ENCODE results near the gene TMEM52.

The TMEM52 gene

DNA sequence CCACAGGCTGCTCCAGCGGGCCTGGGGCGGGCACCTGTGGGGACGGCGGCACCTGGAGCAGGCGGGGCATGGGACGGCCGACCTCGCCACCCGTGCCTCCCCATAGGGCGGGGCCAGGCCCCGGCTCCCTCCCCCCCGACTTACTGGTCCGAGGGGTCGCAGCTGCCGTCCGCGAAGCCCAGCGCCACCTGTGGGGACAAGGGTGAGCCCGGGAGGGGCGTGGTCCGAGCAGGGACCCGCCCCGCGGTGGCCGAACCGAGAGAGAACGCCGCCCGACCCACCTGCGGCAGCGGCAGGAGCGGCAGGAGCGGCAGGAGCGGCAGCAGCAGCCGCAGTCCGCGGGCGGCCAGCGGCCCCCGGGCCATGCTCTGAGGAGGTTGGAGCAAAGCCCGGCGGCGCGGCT, at the start of gene TMEM52:
Gene TMEM52, minus strand, starts transcription at position 379 of the 403 bp plus-strand sequence. Its CDS starts 14 bp downstream, at position 365.
- H3K9ac ChIP-seq (ENCODE audit: low read length) = peak within 1 kb of the TSS; percentile 42
- H3K4me3 ChIP-seq (ENCODE audit: low read length) = peak within 1 kb of the TSS; percentile 61
- peaks cover 5% of the 10 kb centered on the region for H3K27me3 ChIP-seq (ENCODE audit: control insufficient read depth, insufficient read depth, low read length)
- no peak within 1 kb of the TSS for H3K27ac ChIP-seq (ENCODE audit: low read length)
- no peaks in the 10 kb centered on the region for H3K9me3 ChIP-seq (ENCODE audit: control insufficient read depth, low read depth, low read length)
- H3K36me3 ChIP-seq (ENCODE audit: control insufficient read depth, low read depth, low read length) = no peaks in the 10 kb centered on the region
- H3K4me1 ChIP-seq (ENCODE audit: control insufficient read depth, low read depth, low read length) = peaks cover 5% of the 10 kb centered on the region

DNA sequence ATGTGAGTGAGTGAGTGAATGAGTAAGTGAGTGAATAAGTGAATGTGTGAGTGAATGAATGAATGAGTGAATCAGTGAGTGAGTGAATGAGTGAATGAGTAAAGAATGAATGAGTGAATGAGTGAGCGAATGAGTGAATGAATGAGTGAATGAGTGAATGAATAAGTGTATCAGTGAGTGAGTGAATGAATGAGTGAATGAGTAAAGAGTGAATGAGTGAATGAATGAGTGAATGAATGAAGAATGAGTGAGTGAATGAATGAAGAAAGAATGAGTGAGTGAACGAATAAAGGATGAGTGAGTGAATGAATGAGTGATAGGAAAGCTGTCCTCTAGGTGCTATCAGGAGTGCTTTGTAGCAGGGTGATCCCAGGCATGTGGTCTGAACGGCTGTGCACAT, 48.8 kb upstream of the TMEM52 start:
- Histone ChIP-seq H3K27me3 (ENCODE audit: control insufficient read depth, insufficient read depth, low read length) (no peaks in the 10 kb centered on the region), H3K9me3 (ENCODE audit: control insufficient read depth, low read depth, low read length) (no peaks in the 10 kb centered on the region), H3K4me1 (ENCODE audit: control insufficient read depth, low read depth, low read length) (no peaks in the 10 kb centered on the region), H3K4me3 (ENCODE audit: low read length) (no peak overlapping the region), H3K9ac (ENCODE audit: low read length) (no peak overlapping the region), H3K27ac (ENCODE audit: low read length) (no peak overlapping the region), H3K36me3 (ENCODE audit: control insufficient read depth, low read depth, low read length) (no peaks in the 10 kb centered on the region)

DNA sequence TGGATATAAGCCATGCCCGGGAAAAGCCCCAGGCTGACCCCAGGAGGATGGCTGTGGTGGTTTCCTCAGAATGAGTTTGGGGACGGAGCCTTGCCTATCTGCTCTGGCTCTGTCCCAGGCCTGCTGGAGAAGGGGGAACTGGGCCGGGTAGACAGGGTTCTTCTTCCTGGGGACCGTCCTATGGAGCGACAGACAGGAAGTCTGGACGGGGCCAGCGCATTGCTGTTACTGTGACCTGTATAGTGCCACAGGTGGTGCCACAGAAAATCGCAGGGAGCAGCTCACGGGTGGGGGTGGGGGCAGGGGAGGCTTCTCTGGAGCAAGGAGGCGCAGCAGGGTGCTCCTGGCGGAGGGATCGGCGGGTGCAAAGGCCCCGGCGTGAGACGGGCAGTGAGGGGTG, 48.1 kb upstream of the TMEM52 start:
- Histone ChIP-seq H3K9ac (ENCODE audit: low read length) (no peak overlapping the region), H3K9me3 (ENCODE audit: control insufficient read depth, low read depth, low read length) (no peaks in the 10 kb centered on the region), H3K4me1 (ENCODE audit: control insufficient read depth, low read depth, low read length) (no peaks in the 10 kb centered on the region), H3K36me3 (ENCODE audit: control insufficient read depth, low read depth, low read length) (no peaks in the 10 kb centered on the region), H3K27ac (ENCODE audit: low read length) (no peak overlapping the region), H3K27me3 (ENCODE audit: control insufficient read depth, insufficient read depth, low read length) (no peaks in the 10 kb centered on the region), H3K4me3 (ENCODE audit: low read length) (no peak overlapping the region)

DNA sequence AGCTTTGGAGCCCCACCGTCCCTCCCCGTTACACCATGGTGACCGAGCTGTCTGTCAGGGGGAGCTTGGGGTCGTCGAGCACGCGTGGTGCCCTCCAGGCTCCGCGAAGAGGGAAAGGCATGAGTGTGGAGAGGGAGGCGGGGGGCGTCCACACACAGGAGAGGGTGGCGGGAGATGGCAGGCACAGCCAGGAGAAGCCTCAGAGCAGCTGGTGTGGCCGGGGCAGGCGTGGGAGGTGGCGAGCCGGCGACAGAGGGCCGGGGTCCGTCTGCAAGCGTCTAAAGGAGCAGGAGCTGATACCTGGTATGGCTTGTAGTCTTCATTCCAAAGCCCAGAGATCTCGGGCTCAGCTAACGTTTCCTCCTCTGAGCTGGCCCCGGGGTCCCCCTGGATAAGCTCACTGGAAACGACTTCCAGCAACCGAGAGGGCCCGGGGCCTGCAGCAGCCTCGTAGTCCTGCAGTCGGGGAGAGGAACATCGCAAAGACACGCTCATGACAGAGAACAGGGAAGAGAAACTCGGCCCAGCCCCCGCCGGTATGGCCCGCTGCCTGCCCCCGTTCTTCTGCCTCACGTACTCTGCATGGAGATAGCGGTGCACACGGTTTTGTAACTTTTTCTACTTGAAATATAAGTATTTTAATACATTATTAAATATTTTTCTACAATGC, 47.1 kb upstream of the TMEM52 start:
- Histone ChIP-seq H3K9me3 (ENCODE audit: control insufficient read depth, low read depth, low read length) (no peaks in the 10 kb centered on the region), H3K4me3 (ENCODE audit: low read length) (no peak overlapping the region), H3K9ac (ENCODE audit: low read length) (no peak overlapping the region), H3K36me3 (ENCODE audit: control insufficient read depth, low read depth, low read length) (no peaks in the 10 kb centered on the region), H3K27ac (ENCODE audit: low read length) (no peak overlapping the region), H3K4me1 (ENCODE audit: control insufficient read depth, low read depth, low read length) (peaks cover 4% of the 10 kb centered on the region), H3K27me3 (ENCODE audit: control insufficient read depth, insufficient read depth, low read length) (peaks cover 7% of the 10 kb centered on the region)

DNA sequence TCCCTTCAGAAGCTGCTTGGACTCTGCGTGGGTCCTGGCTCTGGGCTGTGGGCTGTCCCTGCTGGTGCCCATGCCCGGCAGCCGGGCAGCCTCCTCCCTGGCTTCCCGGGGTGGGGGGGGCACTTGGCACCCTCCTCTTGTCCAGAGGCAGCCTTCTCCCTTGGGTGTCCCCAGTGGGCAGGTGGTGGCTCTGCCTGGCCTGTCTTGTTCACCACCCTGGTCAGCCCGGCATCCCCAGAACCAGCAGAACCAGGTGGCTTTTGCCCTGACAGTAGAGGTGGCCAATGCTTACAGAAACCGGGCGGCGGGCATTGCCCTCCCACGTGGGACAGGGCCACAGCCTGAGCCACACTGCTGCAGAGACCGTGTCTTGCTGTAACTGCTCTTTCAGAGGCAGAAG, 46.5 kb upstream of the TMEM52 start:
- Histone ChIP-seq H3K4me3 (ENCODE audit: low read length) (no peak overlapping the region), H3K27ac (ENCODE audit: low read length) (no peak overlapping the region), H3K27me3 (ENCODE audit: control insufficient read depth, insufficient read depth, low read length) (peaks cover 9% of the 10 kb centered on the region), H3K9me3 (ENCODE audit: control insufficient read depth, low read depth, low read length) (no peaks in the 10 kb centered on the region), H3K36me3 (ENCODE audit: control insufficient read depth, low read depth, low read length) (no peaks in the 10 kb centered on the region), H3K4me1 (ENCODE audit: control insufficient read depth, low read depth, low read length) (peaks cover 10% of the 10 kb centered on the region), H3K9ac (ENCODE audit: low read length) (no peak overlapping the region)

DNA sequence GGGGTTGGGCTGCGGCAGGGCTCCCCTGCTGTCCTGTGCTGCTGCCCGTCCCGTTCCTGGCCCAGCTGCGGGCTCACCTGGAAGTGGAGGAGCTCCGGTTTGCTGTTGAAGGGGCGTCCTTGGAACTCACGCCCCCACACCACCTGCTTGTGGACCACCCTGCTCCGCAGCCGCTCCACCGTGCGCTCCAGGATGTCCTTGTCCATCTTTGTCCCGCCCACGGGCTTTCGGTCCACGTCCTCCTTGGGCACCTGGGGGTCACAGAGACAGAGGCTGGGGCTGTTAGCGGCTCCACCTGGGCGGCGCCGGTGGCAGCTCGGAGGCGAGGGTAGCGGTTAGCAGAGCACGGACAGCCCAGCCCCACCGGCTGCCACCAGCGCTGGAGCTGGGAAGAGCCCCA, 45.7 kb upstream of the TMEM52 start:
- Histone ChIP-seq H3K27me3 (ENCODE audit: control insufficient read depth, insufficient read depth, low read length) (peaks cover 9% of the 10 kb centered on the region), H3K9ac (ENCODE audit: low read length) (no peak overlapping the region), H3K4me3 (ENCODE audit: low read length) (no peak overlapping the region), H3K27ac (ENCODE audit: low read length) (no peak overlapping the region), H3K9me3 (ENCODE audit: control insufficient read depth, low read depth, low read length) (no peaks in the 10 kb centered on the region), H3K36me3 (ENCODE audit: control insufficient read depth, low read depth, low read length) (no peaks in the 10 kb centered on the region), H3K4me1 (ENCODE audit: control insufficient read depth, low read depth, low read length) (peaks cover 15% of the 10 kb centered on the region)

DNA sequence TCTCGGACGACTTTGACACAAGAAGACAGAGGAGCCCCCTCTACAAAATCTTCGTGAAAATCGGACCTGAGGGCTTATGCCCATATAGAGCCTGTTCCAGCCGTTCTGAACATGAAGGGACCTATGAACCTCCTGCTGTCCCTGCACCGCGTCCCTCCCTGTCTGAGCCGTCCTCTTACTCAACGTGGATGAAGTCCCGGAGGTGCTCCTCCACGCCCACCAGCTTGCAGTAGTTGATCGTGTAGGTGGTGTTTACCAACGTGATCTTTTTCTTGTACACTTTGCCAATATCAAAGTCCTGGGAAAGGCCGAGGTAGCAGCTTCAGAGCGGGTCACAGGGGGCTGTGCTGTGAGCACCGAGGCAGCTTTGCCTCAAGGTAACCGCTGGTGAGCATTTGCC, 44.5 kb upstream of the TMEM52 start:
- Histone ChIP-seq H3K27me3 (ENCODE audit: control insufficient read depth, insufficient read depth, low read length) (peaks cover 9% of the 10 kb centered on the region), H3K9me3 (ENCODE audit: control insufficient read depth, low read depth, low read length) (no peaks in the 10 kb centered on the region)

DNA sequence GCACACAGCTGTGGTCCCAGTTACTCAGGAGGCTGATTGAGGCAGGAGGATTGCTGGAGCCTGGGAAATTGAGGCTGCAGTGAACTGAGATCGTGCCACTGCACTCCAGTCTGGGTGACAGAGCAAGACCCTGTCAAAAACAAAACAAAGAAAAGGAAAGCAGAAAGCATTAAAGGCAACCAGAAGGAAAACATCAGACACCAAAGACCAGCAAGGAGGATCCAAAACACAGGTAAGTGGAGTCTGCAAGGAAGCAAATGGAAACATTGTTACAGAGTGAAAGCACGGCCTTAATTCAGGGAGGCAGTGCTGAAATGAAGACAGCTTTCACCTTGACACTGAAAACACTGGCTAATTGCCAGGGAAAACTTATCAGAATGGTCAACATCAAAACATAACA, 43.7 kb upstream of the TMEM52 start:
- Histone ChIP-seq H3K9me3 (ENCODE audit: control insufficient read depth, low read depth, low read length) (no peaks in the 10 kb centered on the region), H3K27ac (ENCODE audit: low read length) (no peak overlapping the region), H3K27me3 (ENCODE audit: control insufficient read depth, insufficient read depth, low read length) (peaks cover 9% of the 10 kb centered on the region), H3K4me3 (ENCODE audit: low read length) (no peak overlapping the region), H3K4me1 (ENCODE audit: control insufficient read depth, low read depth, low read length) (peaks cover 15% of the 10 kb centered on the region), H3K36me3 (ENCODE audit: control insufficient read depth, low read depth, low read length) (no peaks in the 10 kb centered on the region), H3K9ac (ENCODE audit: low read length) (no peak overlapping the region)

More for the DNA sequence above, 44.5 kb upstream of the TMEM52 start:
- Histone ChIP-seq H3K4me3 (ENCODE audit: low read length) (no peak overlapping the region), H3K36me3 (ENCODE audit: control insufficient read depth, low read depth, low read length) (no peaks in the 10 kb centered on the region), H3K9ac (ENCODE audit: low read length) (no peak overlapping the region), H3K27ac (ENCODE audit: low read length) (no peak overlapping the region), H3K4me1 (ENCODE audit: control insufficient read depth, low read depth, low read length) (peaks cover 15% of the 10 kb centered on the region)

DNA sequence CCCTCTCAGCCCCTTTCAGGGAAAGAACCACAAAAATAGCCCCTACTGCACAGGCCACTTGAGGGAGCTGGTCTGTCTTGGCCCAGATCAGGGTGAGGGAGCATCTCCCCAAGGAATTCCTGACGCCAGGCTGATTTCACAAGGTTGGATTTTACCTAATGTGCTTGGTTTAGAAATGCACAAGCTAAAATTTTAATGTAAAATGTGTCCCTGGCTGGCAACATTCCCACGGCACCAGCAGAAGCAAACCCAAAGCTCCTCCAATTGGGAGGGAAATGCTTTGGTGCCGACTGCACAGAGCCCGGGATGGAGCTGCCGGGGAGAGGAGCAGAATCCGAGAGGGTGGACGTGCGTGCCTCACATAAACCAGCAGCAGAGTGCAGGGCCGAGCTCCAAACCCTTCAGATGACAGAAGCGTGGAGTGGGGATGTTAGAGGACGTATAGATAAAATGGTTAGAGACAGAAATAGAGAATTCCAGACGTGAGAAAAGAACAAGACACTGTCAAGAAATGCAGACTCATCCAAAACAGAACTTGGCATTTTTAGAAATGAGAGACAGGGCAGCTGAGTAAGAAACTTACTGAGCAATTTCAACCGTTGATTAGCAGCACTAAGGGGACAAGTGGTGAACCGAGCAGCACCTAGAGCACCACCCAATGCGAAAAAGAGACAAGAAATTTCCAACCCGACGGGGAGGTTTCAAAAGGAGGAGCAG, 41.6 kb upstream of the TMEM52 start:
- H3K9ac ChIP-seq (ENCODE audit: low read length) = no peak overlapping the region
- no peaks in the 10 kb centered on the region for H3K9me3 ChIP-seq (ENCODE audit: control insufficient read depth, low read depth, low read length)
- H3K27ac ChIP-seq (ENCODE audit: low read length) = no peak overlapping the region
- no peak overlapping the region for H3K4me3 ChIP-seq (ENCODE audit: low read length)
- peaks cover 15% of the 10 kb centered on the region for H3K4me1 ChIP-seq (ENCODE audit: control insufficient read depth, low read depth, low read length)
- H3K27me3 ChIP-seq (ENCODE audit: control insufficient read depth, insufficient read depth, low read length) = peaks cover 9% of the 10 kb centered on the region
- H3K36me3 ChIP-seq (ENCODE audit: control insufficient read depth, low read depth, low read length) = no peaks in the 10 kb centered on the region

DNA sequence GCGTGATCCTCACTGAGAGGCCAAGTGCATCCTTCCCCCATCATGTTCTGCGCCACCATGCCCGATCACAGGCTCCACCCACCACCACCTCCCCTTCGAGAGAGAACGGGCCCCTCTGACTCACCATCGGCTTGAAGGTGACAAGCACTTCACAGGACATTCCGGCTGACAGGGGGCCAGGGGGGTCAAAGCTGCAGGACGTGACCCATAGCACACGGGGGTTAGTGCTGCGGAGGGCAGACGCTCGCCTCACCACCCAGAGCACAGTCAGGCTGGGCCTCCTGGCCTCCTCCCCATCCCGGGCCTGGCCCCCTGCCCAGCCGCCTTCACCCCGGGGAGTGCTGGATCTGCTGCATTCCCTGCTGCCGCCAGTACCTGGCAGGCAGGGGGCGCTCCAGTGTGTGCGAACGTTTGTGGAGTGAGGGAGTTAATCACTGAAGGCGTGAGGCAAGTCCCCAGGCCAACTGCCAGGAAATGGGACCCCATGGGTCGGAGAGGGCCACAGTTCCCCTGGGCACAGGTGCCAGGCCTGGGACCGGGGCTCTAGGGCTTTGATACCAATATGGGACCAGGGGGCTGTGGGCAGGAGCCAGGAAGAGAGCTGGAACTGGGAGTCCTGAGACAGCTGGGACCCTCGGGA, 40.9 kb upstream of the TMEM52 start:
- no peak overlapping the region for H3K9ac ChIP-seq (ENCODE audit: low read length)
- H3K36me3 ChIP-seq (ENCODE audit: control insufficient read depth, low read depth, low read length) = no peaks in the 10 kb centered on the region
- peaks cover 15% of the 10 kb centered on the region for H3K4me1 ChIP-seq (ENCODE audit: control insufficient read depth, low read depth, low read length)
- no peaks in the 10 kb centered on the region for H3K9me3 ChIP-seq (ENCODE audit: control insufficient read depth, low read depth, low read length)
- H3K4me3 ChIP-seq (ENCODE audit: low read length) = no peak overlapping the region
- H3K27me3 ChIP-seq (ENCODE audit: control insufficient read depth, insufficient read depth, low read length) = peaks cover 9% of the 10 kb centered on the region
- H3K27ac ChIP-seq (ENCODE audit: low read length) = no peak overlapping the region

DNA sequence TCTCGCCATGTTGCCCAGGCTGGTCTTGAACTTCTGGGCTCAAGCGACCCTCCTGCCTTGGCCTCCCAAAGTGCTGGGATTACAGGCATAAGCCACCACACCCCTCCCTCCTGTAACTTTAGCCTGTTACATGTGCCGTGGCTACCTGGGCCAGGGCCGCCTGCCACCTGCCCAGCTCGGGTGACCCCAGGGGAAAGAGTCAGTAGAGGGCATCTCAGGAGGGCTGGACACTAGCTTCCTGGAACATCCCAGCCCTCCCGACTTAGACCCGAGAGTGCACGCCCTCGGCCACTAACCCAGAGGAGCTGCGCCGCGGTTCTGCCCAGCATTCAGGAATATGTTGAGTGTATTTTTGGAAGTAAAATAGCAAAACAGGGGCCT, 40.4 kb upstream of the TMEM52 start:
- H3K4me3 ChIP-seq (ENCODE audit: low read length) = no peak overlapping the region
- peaks cover 15% of the 10 kb centered on the region for H3K4me1 ChIP-seq (ENCODE audit: control insufficient read depth, low read depth, low read length)
- no peaks in the 10 kb centered on the region for H3K36me3 ChIP-seq (ENCODE audit: control insufficient read depth, low read depth, low read length)
- no peak overlapping the region for H3K9ac ChIP-seq (ENCODE audit: low read length)
- H3K27me3 ChIP-seq (ENCODE audit: control insufficient read depth, insufficient read depth, low read length) = peaks cover 9% of the 10 kb centered on the region
- no peaks in the 10 kb centered on the region for H3K9me3 ChIP-seq (ENCODE audit: control insufficient read depth, low read depth, low read length)
- H3K27ac ChIP-seq (ENCODE audit: low read length) = no peak overlapping the region
